Muscle layer of colon (tissue), 2 donors: Measurements from ENCODE around the gene BBS12.

Experiments used
- H3K27ac ChIP-seq: one replicate; pipeline ENCODE4 v1.7.0; 2013; ENCODE audit warnings: low read depth, mild to moderate bottlenecking, low read length, moderate library complexity
- H3K27me3 ChIP-seq, 2 donors: one replicate each; pipeline ENCODE4 v1.7.0; 2013; ENCODE audit warnings: low read length in 2 of 2, mild to moderate bottlenecking in 2 of 2; ENCODE audit not compliant: insufficient read depth in 2 of 2, control insufficient read depth in 1 of 2
- H3K36me3 ChIP-seq: one replicate; pipeline ENCODE4 v1.7.0; 2013; ENCODE audit warnings: mild to moderate bottlenecking, low read length; ENCODE audit not compliant: insufficient read depth
- H3K4me1 ChIP-seq: one replicate; pipeline ENCODE4 v1.7.0; 2013; ENCODE audit warnings: mild to moderate bottlenecking, low read length; ENCODE audit not compliant: insufficient read depth
- H3K4me3 ChIP-seq, 2 donors: one replicate each; pipeline ENCODE4 v1.7.0; 2013; ENCODE audit warnings: low read length in 2 of 2, low read depth in 1 of 2, mild to moderate bottlenecking in 1 of 2, moderate library complexity in 1 of 2
- H3K9ac ChIP-seq: one replicate; pipeline ENCODE4 v1.7.0; 2013; ENCODE audit warnings: low read length
- H3K9me3 ChIP-seq: one replicate; pipeline ENCODE4 v1.7.0; 2013; ENCODE audit warnings: mild to moderate bottlenecking, low read length
- donor health status: abdominal sarcoma.
- donor health status: Adenocarcinoma of cecum.

Gene BBS12

GRCh38 chr4:122766950-122767349, 34.4 kb downstream of the BBS12 start:
- Histone ChIP-seq H3K9me3 (no peaks in the 10 kb centered on the region), H3K4me3 (no peak overlapping the region), H3K27ac (no peak overlapping the region), H3K4me1 (no peaks in the 10 kb centered on the region), H3K9ac (no peak overlapping the region), H3K27me3 (no peaks in the 10 kb centered on the region), H3K36me3 (no peaks in the 10 kb centered on the region)

- H3K9ac ChIP-seq: no peak overlapping the region
- no peaks in the 10 kb centered on the region for H3K4me1 ChIP-seq
- no peak overlapping the region for H3K27ac ChIP-seq
- no peaks in the 10 kb centered on the region for H3K27me3 ChIP-seq
- H3K9me3 ChIP-seq: no peaks in the 10 kb centered on the region
- no peaks in the 10 kb centered on the region for H3K36me3 ChIP-seq
- H3K4me3 ChIP-seq: no peak overlapping the region
Measured at GRCh38 chr4:122771724-122772123, 39.2 kb downstream of the BBS12 start.

GRCh38 chr4:122772311-122772710, 39.8 kb downstream of the BBS12 start:
- H3K4me1 ChIP-seq: no peaks in the 10 kb centered on the region
- H3K27me3 ChIP-seq: no peaks in the 10 kb centered on the region
- no peak overlapping the region for H3K27ac ChIP-seq
- H3K9me3 ChIP-seq: no peaks in the 10 kb centered on the region
- H3K4me3 ChIP-seq: no peak overlapping the region
- no peaks in the 10 kb centered on the region for H3K36me3 ChIP-seq
- no peak overlapping the region for H3K9ac ChIP-seq

GRCh38 chr4:122772986-122773385, 40.5 kb downstream of the BBS12 start:
- Histone ChIP-seq H3K9me3 (no peaks in the 10 kb centered on the region), H3K36me3 (no peaks in the 10 kb centered on the region), H3K4me3 (no peak overlapping the region), H3K9ac (no peak overlapping the region), H3K27me3 (no peaks in the 10 kb centered on the region), H3K27ac (no peak overlapping the region), H3K4me1 (no peaks in the 10 kb centered on the region)

- Histone ChIP-seq H3K9ac (no peak overlapping the region), H3K27me3 (no peaks in the 10 kb centered on the region), H3K27ac (no peak overlapping the region), H3K4me1 (no peaks in the 10 kb centered on the region), H3K4me3 (no peak overlapping the region), H3K36me3 (no peaks in the 10 kb centered on the region), H3K9me3 (no peaks in the 10 kb centered on the region)
Measured at GRCh38 chr4:122775039-122775438, 42.5 kb downstream of the BBS12 start.

GRCh38 chr4:122775987-122776836, 43.7 kb downstream of the BBS12 start:
- no peak overlapping the region for H3K9ac ChIP-seq
- H3K4me1 ChIP-seq: no peaks in the 10 kb centered on the region
- no peaks in the 10 kb centered on the region for H3K27me3 ChIP-seq
- H3K4me3 ChIP-seq: no peak overlapping the region
- no peaks in the 10 kb centered on the region for H3K36me3 ChIP-seq
- no peaks in the 10 kb centered on the region for H3K9me3 ChIP-seq
- no peak overlapping the region for H3K27ac ChIP-seq

GRCh38 chr4:122776916-122777315, 44.4 kb downstream of the BBS12 start:
- no peaks in the 10 kb centered on the region for H3K36me3 ChIP-seq
- H3K4me1 ChIP-seq: no peaks in the 10 kb centered on the region
- H3K9ac ChIP-seq: no peak overlapping the region
- H3K9me3 ChIP-seq: no peaks in the 10 kb centered on the region
- no peak overlapping the region for H3K27ac ChIP-seq
- H3K27me3 ChIP-seq: no peaks in the 10 kb centered on the region
- H3K4me3 ChIP-seq: no peak overlapping the region

GRCh38 chr4:122777846-122778673, 45.6 kb downstream of the BBS12 start:
- H3K9me3 ChIP-seq: no peaks in the 10 kb centered on the region
- no peaks in the 10 kb centered on the region for H3K27me3 ChIP-seq
- no peak overlapping the region for H3K9ac ChIP-seq
- H3K4me1 ChIP-seq: no peaks in the 10 kb centered on the region
- no peak overlapping the region for H3K4me3 ChIP-seq
- no peak overlapping the region for H3K27ac ChIP-seq
- no peaks in the 10 kb centered on the region for H3K36me3 ChIP-seq

GRCh38 chr4:122781486-122781885, 49.0 kb downstream of the BBS12 start:
- H3K36me3 ChIP-seq: no peaks in the 10 kb centered on the region
- no peaks in the 10 kb centered on the region for H3K9me3 ChIP-seq
- no peaks in the 10 kb centered on the region for H3K27me3 ChIP-seq
- H3K4me3 ChIP-seq: no peak overlapping the region
- H3K9ac ChIP-seq: no peak overlapping the region
- H3K27ac ChIP-seq: no peak overlapping the region
- peaks cover 12% of the 10 kb centered on the region for H3K4me1 ChIP-seq

GRCh38 chr4:122783301-122784215, 51.1 kb downstream of the BBS12 start:
- Histone ChIP-seq H3K27me3 (no peaks in the 10 kb centered on the region), H3K36me3 (no peaks in the 10 kb centered on the region), H3K9ac (no peak overlapping the region), H3K27ac (no peak overlapping the region), H3K4me1 (peaks cover 12% of the 10 kb centered on the region), H3K9me3 (no peaks in the 10 kb centered on the region), H3K4me3 (no peak overlapping the region)

GRCh38 chr4:122784261-122784660, 51.8 kb downstream of the BBS12 start:
- no peaks in the 10 kb centered on the region for H3K9me3 ChIP-seq
- H3K27me3 ChIP-seq: no peaks in the 10 kb centered on the region
- H3K27ac ChIP-seq: no peak overlapping the region
- peaks cover 12% of the 10 kb centered on the region for H3K4me1 ChIP-seq
- no peak overlapping the region for H3K4me3 ChIP-seq
- no peak overlapping the region for H3K9ac ChIP-seq
- H3K36me3 ChIP-seq: no peaks in the 10 kb centered on the region
